Measurements from ENCODE around the gene OR52A1. TPM values are rescaled to one million over a fixed set of nuclear protein-coding genes. Genes with fewer than 3 reads are reported as not detected.
"Not testable (repeated sequence)": the region's sequence is repeated elsewhere in the genome, so short reads cannot be mapped to it uniquely, and the experiment has no call there.

The OR52A1 gene
- total RNA-seq, 3 donors from 2014 or later (not counting 1 experiment from before 2014, with no cell fraction given), result not detected

DNA sequence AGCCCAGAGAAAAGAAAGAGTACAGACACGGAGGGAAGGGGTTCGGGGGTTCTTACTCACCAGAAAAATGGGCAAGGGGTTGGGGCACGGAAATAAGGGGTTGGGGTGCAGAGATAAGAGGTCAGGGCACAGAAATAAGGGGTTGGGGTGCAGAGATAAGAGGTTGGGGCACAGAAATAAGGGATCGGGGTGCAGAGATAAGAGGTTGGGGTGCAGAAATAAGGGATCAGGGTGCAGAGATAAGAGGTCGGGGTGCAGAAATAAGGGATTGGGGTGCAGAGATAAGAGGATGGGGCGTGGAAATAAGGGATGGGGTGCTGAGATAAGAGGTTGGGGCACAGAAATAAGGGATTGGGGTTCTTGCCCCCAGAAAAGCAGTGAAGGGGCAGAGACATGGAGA is 10.2 kb upstream of the OR52A1 start:
- H3K4me3 ChIP-seq (ENCODE audit: low read length); H3K4me1 ChIP-seq (ENCODE audit: control insufficient read depth, insufficient read depth, low read length); intact Hi-C loops (cut with micrococcal nuclease); H3K36me3 Mint-ChIP-seq; H3K9me3 Mint-ChIP-seq; ATAC-seq; H3K27me3 Mint-ChIP-seq (ENCODE audit: low read depth in 2 of 2); H3K36me3 ChIP-seq (ENCODE audit: control insufficient read depth, insufficient read depth, low read length); H3K27me3 ChIP-seq (ENCODE audit: control insufficient read depth, insufficient read depth, low read length); H3K4me1 Mint-ChIP-seq; DNase-seq; H3K27ac Mint-ChIP-seq; H3K27ac ChIP-seq (ENCODE audit: low read length); H3K9me3 ChIP-seq (ENCODE audit: control insufficient read depth, insufficient read depth, low read length); H3K4me3 Mint-ChIP-seq: not testable (repeated sequence)
- 81% methylated on average over 6 of the region's 6 CpGs for WGBS (ENCODE audit: insufficient coverage)

DNA sequence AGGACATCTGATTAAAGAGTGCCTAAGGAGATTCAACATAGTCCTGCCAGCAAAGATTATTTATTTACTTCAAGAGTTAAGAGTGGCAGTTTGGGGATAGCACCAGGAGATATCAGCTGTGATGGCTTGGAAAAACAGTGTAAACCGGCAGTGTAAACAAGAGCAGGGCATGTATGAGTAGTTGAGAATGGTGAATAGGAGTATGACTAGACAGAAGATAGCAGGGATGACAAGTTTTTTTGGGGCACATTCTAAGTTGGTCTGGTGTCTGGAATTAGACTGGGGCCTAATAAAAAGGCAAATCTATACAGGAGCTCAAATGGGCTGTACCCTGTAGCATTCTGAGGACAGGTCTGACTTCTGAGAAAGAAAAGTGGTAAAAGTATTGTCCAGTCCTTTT is 6.5 kb upstream of the OR52A1 start:
- DNase-seq; H3K4me1 ChIP-seq (ENCODE audit: control insufficient read depth, insufficient read depth, low read length); ATAC-seq; H3K36me3 Mint-ChIP-seq; H3K4me3 Mint-ChIP-seq; H3K4me3 ChIP-seq (ENCODE audit: low read length); H3K9me3 ChIP-seq (ENCODE audit: control insufficient read depth, insufficient read depth, low read length); H3K27me3 ChIP-seq (ENCODE audit: control insufficient read depth, insufficient read depth, low read length); H3K36me3 ChIP-seq (ENCODE audit: control insufficient read depth, insufficient read depth, low read length); intact Hi-C loops (cut with micrococcal nuclease); H3K27ac Mint-ChIP-seq; H3K27ac ChIP-seq (ENCODE audit: low read length); H3K27me3 Mint-ChIP-seq (ENCODE audit: low read depth in 2 of 2); H3K9me3 Mint-ChIP-seq; H3K4me1 Mint-ChIP-seq: not testable (repeated sequence)
- WGBS (ENCODE audit: insufficient coverage), result no CpG with 5 or more reads among the region's 1 CpG

DNA sequence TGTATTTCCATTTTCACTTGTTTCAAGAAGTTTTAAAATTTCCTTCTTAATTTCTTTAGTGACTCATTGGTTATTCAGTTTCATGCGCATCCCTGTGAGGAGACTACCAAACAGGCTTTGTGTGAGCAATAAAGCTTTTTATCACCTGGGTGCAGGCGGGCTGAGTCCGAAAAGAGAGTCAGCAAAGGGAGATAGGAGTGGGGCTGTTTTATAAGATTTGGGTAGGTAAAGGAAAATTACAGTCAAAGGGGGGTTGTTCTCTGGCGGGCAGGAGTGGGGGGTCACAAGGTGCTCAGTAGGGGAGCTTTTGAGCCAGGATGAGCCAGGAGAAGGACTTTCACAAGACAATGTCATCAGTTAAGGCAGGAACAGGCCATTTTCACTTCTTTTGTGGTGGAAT is 5.7 kb upstream of the OR52A1 start:
- H3K27ac Mint-ChIP-seq; DNase-seq; H3K27me3 Mint-ChIP-seq (ENCODE audit: low read depth in 2 of 2); H3K9me3 Mint-ChIP-seq; H3K4me1 Mint-ChIP-seq; H3K36me3 Mint-ChIP-seq; H3K27me3 ChIP-seq (ENCODE audit: control insufficient read depth, insufficient read depth, low read length); H3K27ac ChIP-seq (ENCODE audit: low read length); ATAC-seq; H3K4me3 Mint-ChIP-seq; H3K9me3 ChIP-seq (ENCODE audit: control insufficient read depth, insufficient read depth, low read length); H3K36me3 ChIP-seq (ENCODE audit: control insufficient read depth, insufficient read depth, low read length); H3K4me3 ChIP-seq (ENCODE audit: low read length); intact Hi-C loops (cut with micrococcal nuclease); H3K4me1 ChIP-seq (ENCODE audit: control insufficient read depth, insufficient read depth, low read length): not testable (repeated sequence)
- 100% methylated on average over 4 of the region's 4 CpGs for WGBS (ENCODE audit: insufficient coverage)

DNA sequence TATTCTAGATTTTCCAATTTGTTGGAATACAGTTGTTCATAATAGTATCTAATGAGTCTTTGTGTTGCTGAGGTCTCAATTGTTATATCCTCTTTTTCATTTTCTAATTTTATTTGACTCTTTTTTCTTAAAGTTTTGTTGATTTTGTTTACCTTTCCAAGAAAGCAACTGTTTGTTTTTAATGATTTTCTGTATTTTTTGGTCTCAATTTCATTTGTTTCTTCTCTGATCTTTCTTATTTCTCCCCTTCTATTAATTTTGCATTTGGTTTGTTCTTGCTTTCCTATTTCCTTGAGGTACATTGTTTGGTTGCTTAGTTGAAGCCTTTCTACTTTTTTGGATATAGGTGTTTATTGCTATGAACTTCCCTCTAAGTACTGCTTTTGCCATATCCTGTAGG is 5.2 kb upstream of the OR52A1 start:
- Mint-ChIP-seq H3K9me3 (peaks cover 0 to 4% of the 10 kb centered on the region in 2 donors), H3K27me3 (ENCODE audit: low read depth in 2 of 2) (no peaks in the 10 kb centered on the region), H3K4me1 (no peaks in the 10 kb centered on the region), H3K36me3 (no peaks in the 10 kb centered on the region), H3K27ac (no peak overlapping the region), H3K4me3 (no peak overlapping the region)
- no peaks in the 10 kb centered on the region for H3K36me3 ChIP-seq (ENCODE audit: control insufficient read depth, insufficient read depth, low read length)
- no peaks in the 10 kb centered on the region for H3K27me3 ChIP-seq (ENCODE audit: control insufficient read depth, insufficient read depth, low read length)
- no peaks in the 10 kb centered on the region for H3K4me1 ChIP-seq (ENCODE audit: control insufficient read depth, insufficient read depth, low read length)
- H3K4me3 ChIP-seq (ENCODE audit: low read length), result no peak overlapping the region
- TF ChIP-seq, protein P1, sequence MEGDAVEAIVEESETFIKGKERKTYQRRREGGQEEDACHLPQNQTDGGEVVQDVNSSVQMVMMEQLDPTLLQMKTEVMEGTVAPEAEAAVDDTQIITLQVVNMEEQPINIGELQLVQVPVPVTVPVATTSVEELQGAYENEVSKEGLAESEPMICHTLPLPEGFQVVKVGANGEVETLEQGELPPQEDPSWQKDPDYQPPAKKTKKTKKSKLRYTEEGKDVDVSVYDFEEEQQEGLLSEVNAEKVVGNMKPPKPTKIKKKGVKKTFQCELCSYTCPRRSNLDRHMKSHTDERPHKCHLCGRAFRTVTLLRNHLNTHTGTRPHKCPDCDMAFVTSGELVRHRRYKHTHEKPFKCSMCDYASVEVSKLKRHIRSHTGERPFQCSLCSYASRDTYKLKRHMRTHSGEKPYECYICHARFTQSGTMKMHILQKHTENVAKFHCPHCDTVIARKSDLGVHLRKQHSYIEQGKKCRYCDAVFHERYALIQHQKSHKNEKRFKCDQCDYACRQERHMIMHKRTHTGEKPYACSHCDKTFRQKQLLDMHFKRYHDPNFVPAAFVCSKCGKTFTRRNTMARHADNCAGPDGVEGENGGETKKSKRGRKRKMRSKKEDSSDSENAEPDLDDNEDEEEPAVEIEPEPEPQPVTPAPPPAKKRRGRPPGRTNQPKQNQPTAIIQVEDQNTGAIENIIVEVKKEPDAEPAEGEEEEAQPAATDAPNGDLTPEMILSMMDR (IDR thresholded peaks at IDR 0.05), result no peak
- no peaks in the 10 kb centered on the region for H3K9me3 ChIP-seq (ENCODE audit: control insufficient read depth, insufficient read depth, low read length)
- DNase-seq (no peak), ATAC-seq (no peak)
- intact Hi-C loops (cut with micrococcal nuclease), result no loop called here
- no peak overlapping the region for H3K27ac ChIP-seq (ENCODE audit: low read length)

DNA sequence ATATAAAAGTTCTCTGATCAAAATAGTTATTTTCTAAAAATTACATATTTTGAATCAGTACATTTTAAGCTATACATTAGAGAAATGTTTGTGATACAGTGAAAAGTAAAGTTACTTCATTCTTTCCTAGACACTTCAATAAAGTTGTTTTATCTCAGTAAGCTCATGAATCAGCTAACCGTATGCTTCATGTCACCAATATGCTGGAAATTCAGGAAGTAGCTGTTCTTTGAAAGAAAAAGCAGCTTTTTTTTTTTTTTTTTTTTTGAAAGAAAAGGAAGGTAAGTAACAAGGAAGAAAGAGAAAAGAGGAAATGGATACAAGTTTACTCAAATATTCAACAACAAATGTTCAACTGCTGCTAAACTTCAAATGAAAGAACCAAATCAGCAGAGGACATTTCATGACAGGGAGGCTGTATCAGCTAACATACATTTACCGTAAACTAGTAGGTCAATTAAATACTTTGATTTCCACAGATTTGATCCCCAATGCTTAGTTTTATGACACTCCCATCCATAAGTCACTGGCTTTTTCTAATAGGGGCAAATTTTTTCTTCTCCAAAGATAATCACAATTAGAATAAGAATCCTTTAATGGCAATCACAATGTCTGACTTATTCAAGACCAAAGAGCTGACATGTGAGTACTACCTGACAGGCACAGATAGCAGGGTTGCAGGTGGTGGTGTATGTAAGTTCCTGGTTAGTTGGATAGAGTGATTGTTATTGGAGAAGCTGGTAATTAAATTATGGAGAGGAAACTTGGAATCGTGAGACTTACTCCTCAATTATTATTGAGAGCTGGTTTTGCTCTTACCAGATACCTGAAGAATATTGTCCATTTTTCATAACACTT is 754 bp downstream of the OR52A1 start:
- intact Hi-C loops (cut with micrococcal nuclease), result no loop called here
- H3K27ac Mint-ChIP-seq, result no peak overlapping the region

More for the DNA sequence above, 754 bp downstream of the OR52A1 start:
- no peak for ATAC-seq
- H3K9me3 ChIP-seq (ENCODE audit: control insufficient read depth, insufficient read depth, low read length), result no peaks in the 10 kb centered on the region
- H3K36me3 ChIP-seq (ENCODE audit: control insufficient read depth, insufficient read depth, low read length), result no peaks in the 10 kb centered on the region
- H3K9me3 Mint-ChIP-seq, result no peaks in the 10 kb centered on the region
- H3K27me3 Mint-ChIP-seq (ENCODE audit: low read depth in 2 of 2), result no peaks in the 10 kb centered on the region
- H3K27ac ChIP-seq (ENCODE audit: low read length), result no peak overlapping the region
- WGBS (ENCODE audit: insufficient coverage), result 50% methylated on average over 2 of the region's 3 CpGs
- no peaks in the 10 kb centered on the region for H3K27me3 ChIP-seq (ENCODE audit: control insufficient read depth, insufficient read depth, low read length)
- no peak overlapping the region for H3K4me3 Mint-ChIP-seq
- TF ChIP-seq, protein P1 (IDR thresholded peaks at IDR 0.05), result no peak
- H3K4me3 ChIP-seq (ENCODE audit: low read length), result no peak overlapping the region
- no peaks in the 10 kb centered on the region for H3K4me1 ChIP-seq (ENCODE audit: control insufficient read depth, insufficient read depth, low read length)
- DNase-seq, result no peak
- no peaks in the 10 kb centered on the region for H3K4me1 Mint-ChIP-seq
- no peaks in the 10 kb centered on the region for H3K36me3 Mint-ChIP-seq

Measured in natural killer cell (primary cell).